ENCODE results near the gene SLC4A8.

Gene SLC4A8

GRCh38 chr12:51473947-51474346 lies 49.3 kb downstream of the SLC4A8 start:
- no peak for TF ChIP-seq ESRRG (CRISPR knock-in tag; IDR thresholded peaks at IDR 0.05)
- TF ChIP-seq CSDC2 (CRISPR knock-in tag; IDR thresholded peaks at IDR 0.05), result no peak
- no peak for TF ChIP-seq ARNTL (CRISPR knock-in tag; IDR thresholded peaks at IDR 0.05; ENCODE audit: borderline replicate concordance, low read depth)
- TF ChIP-seq CSRNP3 (CRISPR knock-in tag; IDR thresholded peaks at IDR 0.05), result no peak
- TF ChIP-seq CREB5 (CRISPR knock-in tag; IDR thresholded peaks at IDR 0.05; ENCODE audit: low read depth), result no peak
- no peak for TF ChIP-seq GLIS3 (CRISPR knock-in tag; IDR thresholded peaks at IDR 0.05)
- TF ChIP-seq SNAI2 (CRISPR knock-in tag; IDR thresholded peaks at IDR 0.05), result no peak
- TF ChIP-seq ZNF565 (CRISPR knock-in tag; conservative IDR thresholded peaks at IDR 0.05; ENCODE audit: low read depth), result no peak
- no peak for TF ChIP-seq TSHZ2 (CRISPR knock-in tag; IDR thresholded peaks at IDR 0.05)
- no peak for TF ChIP-seq BACH2 (CRISPR knock-in tag; IDR thresholded peaks at IDR 0.05; ENCODE audit: borderline replicate concordance)
- TF ChIP-seq TOX (CRISPR knock-in tag; IDR thresholded peaks at IDR 0.05; ENCODE audit: borderline replicate concordance), result no peak
- TF ChIP-seq RARB (CRISPR knock-in tag; IDR thresholded peaks at IDR 0.05), result no peak
- TF ChIP-seq PPARA (CRISPR knock-in tag; IDR thresholded peaks at IDR 0.05; ENCODE audit: borderline replicate concordance), result no peak
- ATAC-seq, result no peak

GRCh38 chr12:51475543-51475942 lies 50.9 kb downstream of the SLC4A8 start:
- ATAC-seq, result no peak
- TF ChIP-seq PATZ1 (CRISPR knock-in tag; IDR thresholded peaks at IDR 0.05; ENCODE audit: borderline replicate concordance), result no peak

GRCh38 chr12:51480978-51481377 lies 56.3 kb downstream of the SLC4A8 start:
- TF ChIP-seq SNAI2 (CRISPR knock-in tag; IDR thresholded peaks at IDR 0.05) (no peak), OSR1 (CRISPR knock-in tag; IDR thresholded peaks at IDR 0.05) (no peak), TCF4 (CRISPR knock-in tag; IDR thresholded peaks at IDR 0.05; ENCODE audit: borderline replicate concordance) (no peak), ZNF565 (CRISPR knock-in tag; conservative IDR thresholded peaks at IDR 0.05; ENCODE audit: low read depth) (no peak), ARNTL (CRISPR knock-in tag; IDR thresholded peaks at IDR 0.05; ENCODE audit: borderline replicate concordance, low read depth) (no peak), ISL1 (CRISPR knock-in tag; IDR thresholded peaks at IDR 0.05) (no peak), BACH2 (CRISPR knock-in tag; IDR thresholded peaks at IDR 0.05; ENCODE audit: borderline replicate concordance) (no peak), ZFP3 (CRISPR knock-in tag; IDR thresholded peaks at IDR 0.05) (no peak)
- no peak for ATAC-seq

GRCh38 chr12:51482929-51483697 lies 58.5 kb downstream of the SLC4A8 start:
- ATAC-seq, result peak; percentile 72
- TF ChIP-seq TCF4 (CRISPR knock-in tag; IDR thresholded peaks at IDR 0.05; ENCODE audit: borderline replicate concordance) (0 out of 2 replicates have a peak, but pooled peaks have one; percentile 44), PPARA (CRISPR knock-in tag; IDR thresholded peaks at IDR 0.05; ENCODE audit: borderline replicate concordance) (no peak)

- no peak for ATAC-seq
- TF ChIP-seq ZNF8 (CRISPR knock-in tag; IDR thresholded peaks at IDR 0.05) (no peak), BACH2 (CRISPR knock-in tag; IDR thresholded peaks at IDR 0.05; ENCODE audit: borderline replicate concordance) (no peak), CSRNP3 (CRISPR knock-in tag; IDR thresholded peaks at IDR 0.05) (no peak), ZNF565 (CRISPR knock-in tag; conservative IDR thresholded peaks at IDR 0.05; ENCODE audit: low read depth) (no peak), CSDC2 (CRISPR knock-in tag; IDR thresholded peaks at IDR 0.05) (no peak), POU6F1 (CRISPR knock-in tag; IDR thresholded peaks at IDR 0.05; ENCODE audit: borderline replicate concordance, low read depth) (no peak), PPARA (CRISPR knock-in tag; IDR thresholded peaks at IDR 0.05; ENCODE audit: borderline replicate concordance) (no peak), ZFP30 (CRISPR knock-in tag; IDR thresholded peaks at IDR 0.05) (no peak), SNAI2 (CRISPR knock-in tag; IDR thresholded peaks at IDR 0.05) (no peak), TCF4 (CRISPR knock-in tag; IDR thresholded peaks at IDR 0.05; ENCODE audit: borderline replicate concordance) (no peak)
Observed at GRCh38 chr12:51484119-51484518, 59.5 kb downstream of the SLC4A8 start.
